ENCODE measurements around the gene GABRR2.
"Not testable (repeated sequence)": the region's sequence is repeated elsewhere in the genome, so short reads cannot be mapped to it uniquely, and the experiment has no call there.

The GABRR2 gene

DNA sequence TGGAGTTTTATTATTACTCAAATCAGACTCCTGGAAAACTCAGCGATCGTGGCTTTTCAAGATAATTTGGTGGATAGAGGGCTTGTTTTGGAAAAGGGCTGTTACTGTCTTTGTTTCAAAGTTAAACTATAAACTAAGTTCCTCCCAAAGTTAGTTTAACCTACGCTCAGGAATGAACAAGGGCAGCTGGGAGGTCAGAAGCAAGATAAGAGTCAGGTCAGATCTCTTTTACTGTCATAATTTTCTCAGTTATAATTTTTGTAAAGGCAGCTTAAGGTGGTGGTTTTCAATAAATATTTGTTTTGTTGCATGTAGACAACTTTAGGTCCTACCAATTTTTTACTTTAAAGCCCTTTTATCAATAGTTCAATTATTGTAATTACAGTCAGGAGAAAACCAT, 9.2 kb upstream of the GABRR2 start:
- DNase-seq (ENCODE audit: low spot score): no peak

DNA sequence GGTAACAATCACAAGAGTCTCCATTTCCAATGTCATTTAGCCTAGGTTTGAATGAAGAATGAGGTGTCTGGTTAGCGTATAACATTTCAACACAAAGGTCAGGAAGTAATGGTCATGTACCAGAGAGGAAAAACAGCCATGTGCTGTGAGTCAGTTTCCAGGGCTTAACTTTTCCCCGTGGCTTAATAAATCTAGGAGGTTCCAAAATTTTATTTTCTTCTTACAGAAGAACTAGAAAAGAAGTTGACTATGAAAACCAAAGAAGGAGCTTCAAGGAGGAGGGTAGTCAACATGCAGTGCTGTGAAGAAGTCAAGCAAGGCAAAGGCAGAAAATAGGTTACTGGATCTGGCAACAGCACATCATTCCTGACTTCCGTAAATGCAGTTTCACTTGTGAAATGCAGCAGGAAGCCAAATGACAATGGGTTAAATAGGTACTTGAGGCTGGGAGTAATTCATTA, 8.4 kb upstream of the GABRR2 start:
- no peak for DNase-seq (ENCODE audit: low spot score)

DNA sequence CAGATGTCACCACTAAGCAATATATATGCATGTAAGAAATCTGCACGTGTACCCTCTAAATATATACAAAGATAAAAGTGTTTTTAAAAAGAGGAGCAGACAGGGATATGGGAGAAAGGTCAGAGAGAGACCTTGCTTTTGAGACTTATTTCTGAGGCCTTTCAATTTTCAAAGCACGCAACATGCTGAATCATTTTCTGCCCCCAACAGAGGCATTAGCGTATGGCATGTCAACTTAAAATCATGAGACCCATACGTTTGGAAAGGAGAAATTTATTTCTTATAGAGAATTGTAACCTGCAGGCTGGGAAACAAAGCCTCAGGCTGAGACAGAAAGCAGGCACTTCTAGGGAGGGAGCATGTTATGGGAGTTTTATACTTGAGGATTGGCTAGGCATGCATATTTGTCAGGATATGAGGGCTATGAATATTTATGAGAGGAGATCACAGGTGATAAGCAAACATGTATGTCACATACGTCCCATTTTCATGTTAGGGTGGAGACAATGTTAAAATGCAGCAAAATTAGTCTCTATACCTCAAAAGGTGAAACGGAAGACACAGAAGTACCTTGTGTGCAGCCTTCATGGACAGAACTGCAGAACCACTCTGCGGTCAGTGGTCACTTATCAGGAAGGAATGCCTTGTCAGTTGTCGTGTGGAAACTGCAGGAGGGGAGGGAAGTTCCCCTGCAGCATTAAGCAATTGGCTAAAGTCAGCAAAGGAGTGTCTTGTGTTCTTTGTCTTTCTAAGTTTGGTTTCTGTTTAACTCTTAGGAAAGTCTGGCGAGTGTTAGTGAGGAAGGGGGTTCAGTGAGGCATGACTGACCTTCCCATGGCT, 6.3 kb upstream of the GABRR2 start:
- no peak for DNase-seq (ENCODE audit: low spot score)

DNA sequence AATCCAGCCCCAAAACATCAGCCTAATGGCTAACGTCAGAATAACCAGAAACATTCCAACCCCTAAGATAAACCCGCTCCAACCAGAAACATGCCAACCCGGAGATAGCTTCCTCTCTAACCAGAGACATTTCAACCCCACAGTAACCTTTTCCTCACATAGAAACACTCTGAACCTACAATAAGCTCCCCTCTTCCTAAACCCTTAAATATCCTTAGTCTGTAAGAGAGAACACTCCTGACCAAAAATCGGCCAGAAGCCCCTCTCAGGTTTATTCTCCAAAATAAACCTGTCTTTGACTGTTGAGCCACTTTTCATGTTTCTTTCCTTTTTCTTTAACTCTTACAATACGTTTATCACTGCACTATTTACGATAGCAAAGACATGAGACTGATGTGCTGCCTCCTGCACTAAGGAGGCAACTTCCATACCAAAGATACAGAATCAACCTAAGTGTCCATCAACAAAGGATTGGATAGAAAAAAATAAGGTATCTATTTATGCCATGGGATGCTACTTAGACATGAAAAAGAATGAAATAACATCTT, 5.0 kb upstream of the GABRR2 start:
- no peak for DNase-seq (ENCODE audit: low spot score)

DNA sequence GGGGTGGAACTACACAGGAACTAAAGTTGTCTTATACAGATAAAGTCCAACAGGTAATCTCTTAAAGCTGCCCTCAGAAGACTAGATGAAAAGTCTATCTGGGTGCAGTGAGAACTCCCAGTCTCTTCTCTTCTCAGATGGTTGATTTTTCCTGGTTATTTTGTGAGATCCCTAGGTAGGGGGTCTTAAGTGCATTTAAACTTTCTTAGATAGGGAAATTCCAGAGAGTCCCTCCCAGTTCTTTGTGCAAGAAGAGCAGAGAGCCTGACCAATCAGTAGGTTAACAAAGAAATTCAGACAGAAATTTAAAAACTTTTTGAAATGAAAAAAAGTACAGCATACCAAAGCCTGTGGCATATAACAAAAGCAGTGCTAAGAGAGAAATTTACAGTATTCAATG, 2.0 kb upstream of the GABRR2 start:
- no peak for DNase-seq (ENCODE audit: low spot score)

DNA sequence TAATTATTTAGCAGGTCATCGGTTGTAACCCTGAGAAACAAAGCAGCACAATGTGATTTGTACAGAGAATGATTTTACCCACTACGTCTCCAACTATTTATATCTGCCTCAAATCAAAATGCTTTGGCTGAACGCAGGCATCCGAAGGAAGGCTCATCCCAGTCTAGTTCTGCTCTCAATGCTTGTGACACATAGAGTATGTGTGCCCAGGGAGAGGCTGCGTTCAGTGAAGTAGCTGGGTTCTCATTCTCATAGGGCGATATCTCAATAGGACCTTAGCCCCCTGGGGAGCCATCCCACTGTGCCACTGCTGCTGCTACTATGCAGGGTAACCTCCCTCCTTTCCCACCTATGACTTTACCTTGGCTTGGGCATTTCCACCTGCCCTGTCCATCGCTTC, 407 bp downstream of the GABRR2 start:
- no peak for DNase-seq (ENCODE audit: low spot score)

DNA sequence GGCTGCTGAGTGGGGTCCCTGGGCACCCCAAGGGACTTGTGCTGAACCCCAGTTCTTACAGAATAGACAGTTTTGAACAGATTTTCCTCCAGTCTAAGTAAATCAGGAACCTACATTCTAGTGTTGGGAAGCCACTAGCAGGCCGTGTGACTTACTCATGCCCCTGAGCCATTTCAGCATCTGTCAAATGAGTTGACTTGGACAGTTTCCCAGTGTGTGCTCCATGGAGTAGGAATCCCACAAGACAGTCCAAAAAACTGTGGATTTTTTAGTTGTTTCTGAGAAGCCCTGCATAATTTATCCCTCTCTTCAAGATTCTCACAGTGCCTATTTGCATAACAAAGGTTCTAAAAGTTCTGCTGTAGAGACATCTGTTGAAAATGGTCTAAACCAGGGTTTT, 2.1 kb downstream of the GABRR2 start:
- no peak for DNase-seq (ENCODE audit: low spot score)

DNA sequence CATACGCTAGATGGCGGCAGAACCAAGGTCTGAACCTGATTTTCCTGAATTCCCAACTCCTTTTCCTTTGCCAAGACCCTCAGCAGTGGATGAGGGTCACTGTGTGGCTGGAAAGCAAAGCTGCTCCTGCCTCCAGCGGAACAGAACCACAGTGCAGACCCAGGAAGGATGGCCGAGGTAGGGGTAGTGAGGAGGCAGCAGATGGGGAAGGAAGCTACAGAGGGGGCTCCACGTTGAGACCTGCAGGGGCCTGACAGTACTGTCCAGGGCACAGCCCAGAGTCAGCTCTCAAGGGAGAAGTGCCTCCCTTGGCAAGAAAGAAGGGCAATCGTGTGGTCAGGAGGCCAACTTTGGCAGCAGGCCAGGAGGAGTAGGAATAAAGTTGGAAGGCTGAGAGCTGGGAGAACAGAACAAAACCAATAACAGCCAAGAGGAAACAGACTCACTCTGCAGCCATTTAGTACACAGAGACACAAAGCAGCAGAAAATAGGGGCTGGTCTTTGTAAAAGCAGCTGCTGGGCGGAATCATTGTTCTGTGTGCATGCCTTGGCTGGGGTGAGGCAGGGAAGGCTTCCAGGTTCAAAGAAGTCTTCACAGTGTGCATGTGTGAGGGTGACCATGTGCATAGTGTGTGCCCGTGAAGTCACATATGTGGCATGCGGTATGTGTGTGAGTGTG, 3.1 kb downstream of the GABRR2 start:
- no peak for DNase-seq (ENCODE audit: low spot score)

DNA sequence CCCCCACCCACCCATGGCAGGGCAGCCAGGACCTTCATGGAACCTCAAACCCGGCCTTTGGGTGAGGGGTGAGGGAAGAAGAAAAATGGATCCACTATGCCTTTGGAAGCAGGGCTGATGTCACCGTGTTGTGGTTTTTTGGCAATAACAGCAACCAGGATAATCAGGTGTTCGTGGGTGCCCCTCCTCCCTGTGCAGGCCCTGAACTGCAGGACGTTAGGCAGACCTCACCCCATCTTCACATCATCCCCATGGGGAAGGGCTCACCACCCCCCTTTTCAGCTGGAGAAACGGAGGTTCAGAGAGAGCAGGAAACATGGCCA, 3.6 kb downstream of the GABRR2 start:
- DNase-seq (ENCODE audit: low spot score): no peak

DNA sequence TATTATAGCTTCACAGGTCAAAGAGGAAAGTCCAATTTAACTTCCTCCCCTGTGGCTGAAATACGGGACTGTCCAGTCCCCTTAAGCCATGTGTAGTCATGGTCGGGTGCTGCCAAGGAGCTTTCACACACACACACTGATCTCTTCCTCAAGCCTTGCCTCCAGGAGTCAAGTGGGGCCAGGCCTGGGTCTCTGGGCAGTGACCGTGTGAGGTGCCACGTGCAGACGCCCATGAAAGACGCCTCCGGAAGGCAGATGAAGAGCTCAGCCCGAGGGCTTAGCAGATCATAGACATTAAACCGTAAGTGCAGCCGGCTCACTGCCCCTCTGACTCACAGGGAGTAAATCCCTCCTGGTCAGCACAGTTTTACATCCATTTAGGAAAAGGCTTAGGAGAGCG, 4.2 kb downstream of the GABRR2 start:
- no peak for DNase-seq (ENCODE audit: low spot score)

DNA sequence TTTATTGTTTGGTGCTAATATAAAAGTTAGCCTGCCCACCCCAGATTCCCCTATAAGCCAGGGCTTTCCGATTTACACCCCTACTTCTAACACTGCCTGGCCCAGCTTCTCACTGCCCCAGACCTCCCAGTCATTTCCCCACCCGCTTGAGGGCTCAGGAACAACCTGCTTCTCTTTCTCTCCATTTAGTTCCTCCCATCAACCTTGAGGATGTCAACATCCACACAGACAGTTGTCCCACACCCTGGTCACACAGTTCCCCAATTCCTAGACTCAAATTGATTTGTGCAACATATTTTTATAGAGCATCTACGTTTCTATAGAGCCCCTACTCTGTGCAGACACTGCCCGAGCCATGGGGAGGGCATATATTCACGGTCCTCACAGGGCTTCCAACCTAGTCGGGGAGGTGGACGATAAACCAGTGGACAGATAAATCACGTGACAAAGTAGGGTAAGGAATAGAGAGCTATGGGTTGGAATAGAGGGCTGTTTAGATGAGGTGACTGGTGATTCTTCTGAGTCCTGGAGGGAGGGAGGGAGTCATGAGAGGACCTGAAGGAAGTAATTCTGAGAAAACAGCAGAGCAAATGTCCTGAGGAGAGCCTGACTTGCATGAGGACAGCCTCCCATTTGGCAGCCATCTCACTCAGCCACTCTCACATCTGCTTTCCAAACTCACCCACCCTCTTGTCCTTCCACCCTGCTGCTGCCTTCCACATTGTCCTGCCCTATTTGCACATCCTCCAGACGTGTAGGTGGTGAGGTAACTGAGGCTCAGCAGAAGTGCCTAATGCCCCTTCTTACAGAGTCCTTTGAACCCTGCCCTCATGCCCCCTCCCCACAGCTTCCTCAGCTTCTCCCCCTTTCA, 6.3 kb downstream of the GABRR2 start:
- DNase-seq (ENCODE audit: low spot score): no peak

DNA sequence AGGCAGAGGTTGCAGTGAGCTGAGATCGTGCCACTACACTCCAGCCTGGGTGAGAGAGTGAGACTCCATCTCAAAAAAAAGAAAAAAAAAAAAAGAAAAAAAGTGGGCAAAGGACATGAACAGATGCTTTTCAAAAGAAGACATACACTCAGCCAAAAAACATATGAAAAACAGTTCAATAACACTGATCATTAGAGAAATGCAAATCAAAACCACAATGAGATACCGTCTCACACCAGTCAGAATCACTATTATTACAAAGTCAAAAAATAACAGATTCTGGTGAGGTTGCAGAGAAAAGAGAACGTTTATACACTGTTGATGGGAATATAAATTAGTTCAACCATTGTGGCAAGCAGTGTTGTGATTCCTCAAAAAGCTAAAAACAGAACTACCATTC, 10.6 kb downstream of the GABRR2 start:
- not testable (repeated sequence) for DNase-seq (ENCODE audit: low spot score)

DNA sequence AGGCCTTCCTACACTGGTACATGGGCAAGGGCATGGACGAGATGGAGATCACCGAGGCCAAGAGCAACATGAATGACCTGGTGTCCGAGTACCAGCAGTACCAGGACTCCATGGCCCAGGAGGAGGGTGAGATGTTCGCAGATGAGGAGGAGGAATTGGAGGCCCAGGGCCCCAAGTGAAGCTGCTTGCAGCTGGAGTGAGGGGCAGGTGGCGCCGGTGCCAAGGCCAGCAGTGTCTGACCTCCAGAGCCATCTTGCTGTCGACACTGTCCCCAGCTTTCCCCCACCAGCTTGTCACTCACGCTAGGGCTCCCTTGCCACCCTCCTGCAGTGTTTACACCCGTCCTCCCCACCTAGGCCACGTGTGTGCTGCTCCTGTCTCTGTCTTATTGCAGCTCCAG, 12.2 kb downstream of the GABRR2 start:
- DNase-seq (ENCODE audit: low spot score): no peak

DNA sequence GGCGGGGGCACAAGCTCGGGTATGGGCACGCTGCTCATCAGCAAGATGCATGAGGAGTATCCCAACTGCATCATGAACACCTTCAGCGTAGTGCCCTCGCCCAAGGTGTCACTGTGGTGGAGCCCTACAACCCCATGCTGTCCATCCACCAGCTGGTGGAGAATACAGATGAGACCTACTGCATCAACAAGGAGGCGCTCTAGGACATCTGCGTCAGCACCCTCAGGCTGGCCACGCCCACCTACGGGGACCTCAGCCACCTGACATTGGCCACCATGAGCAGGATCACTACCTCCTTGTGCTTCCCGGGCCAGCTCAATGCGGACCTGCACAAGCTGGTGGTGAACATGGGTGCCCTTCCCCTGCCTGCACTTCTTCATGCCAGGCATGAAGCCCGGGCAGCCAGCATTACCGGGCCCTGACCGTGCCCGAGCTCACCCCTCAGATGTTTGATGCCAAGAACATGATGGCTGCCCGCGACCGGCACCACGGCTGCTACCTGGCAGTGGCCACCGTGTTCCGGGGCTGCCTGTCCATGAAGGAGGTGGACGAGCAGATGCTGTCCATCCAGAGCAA, 12.8 kb downstream of the GABRR2 start:
- no peak for DNase-seq (ENCODE audit: low spot score)

DNA sequence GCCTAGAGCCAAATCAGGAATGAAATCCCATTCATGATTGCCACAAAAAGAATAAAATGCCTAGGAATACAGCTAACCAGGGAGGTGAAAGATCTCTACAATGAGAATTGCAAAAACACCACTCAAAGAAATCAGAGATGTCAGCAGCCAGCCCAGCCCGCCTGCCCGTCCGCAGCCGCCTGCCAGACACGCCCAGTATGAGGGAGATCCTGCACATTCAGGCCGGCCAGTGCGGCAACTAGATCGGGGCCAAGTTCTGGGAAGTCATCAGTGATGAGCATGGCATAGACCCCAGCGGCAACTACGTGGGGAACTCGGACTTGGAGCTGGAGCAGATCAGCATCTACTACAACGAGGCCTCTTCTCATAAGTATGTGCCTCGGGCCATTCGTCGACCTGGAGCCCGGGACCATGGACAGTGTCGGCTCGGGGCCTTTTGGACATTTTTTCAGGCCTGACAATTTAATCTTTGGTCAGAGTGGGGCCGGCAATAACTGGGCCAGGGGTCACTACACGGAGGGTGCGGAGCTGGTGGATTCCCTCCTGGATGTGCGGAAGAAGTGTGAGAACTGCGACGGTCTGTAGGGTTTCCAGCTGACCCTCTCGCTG, 13.4 kb downstream of the GABRR2 start:
- no peak for DNase-seq (ENCODE audit: low spot score)

DNA sequence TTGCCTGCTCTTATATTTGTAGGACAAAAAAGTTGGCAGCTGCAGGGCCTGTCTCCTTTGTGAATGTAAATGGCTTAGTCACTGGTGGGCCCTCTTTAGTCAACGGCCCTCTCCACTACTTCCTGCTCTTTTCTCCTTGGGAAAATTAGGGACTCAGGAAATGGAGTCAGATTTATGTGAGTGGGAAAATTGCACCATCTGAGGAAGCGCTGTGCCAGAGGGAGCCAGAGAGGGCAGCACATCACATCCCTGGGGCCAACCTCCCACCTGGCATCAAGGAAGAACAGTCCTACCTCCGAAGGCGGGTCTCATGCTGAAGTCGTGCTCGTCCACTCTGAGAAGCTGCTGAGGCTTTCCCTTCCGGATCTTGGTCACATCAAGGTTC, 15.6 kb downstream of the GABRR2 start:
- no peak for DNase-seq (ENCODE audit: low spot score)

DNA sequence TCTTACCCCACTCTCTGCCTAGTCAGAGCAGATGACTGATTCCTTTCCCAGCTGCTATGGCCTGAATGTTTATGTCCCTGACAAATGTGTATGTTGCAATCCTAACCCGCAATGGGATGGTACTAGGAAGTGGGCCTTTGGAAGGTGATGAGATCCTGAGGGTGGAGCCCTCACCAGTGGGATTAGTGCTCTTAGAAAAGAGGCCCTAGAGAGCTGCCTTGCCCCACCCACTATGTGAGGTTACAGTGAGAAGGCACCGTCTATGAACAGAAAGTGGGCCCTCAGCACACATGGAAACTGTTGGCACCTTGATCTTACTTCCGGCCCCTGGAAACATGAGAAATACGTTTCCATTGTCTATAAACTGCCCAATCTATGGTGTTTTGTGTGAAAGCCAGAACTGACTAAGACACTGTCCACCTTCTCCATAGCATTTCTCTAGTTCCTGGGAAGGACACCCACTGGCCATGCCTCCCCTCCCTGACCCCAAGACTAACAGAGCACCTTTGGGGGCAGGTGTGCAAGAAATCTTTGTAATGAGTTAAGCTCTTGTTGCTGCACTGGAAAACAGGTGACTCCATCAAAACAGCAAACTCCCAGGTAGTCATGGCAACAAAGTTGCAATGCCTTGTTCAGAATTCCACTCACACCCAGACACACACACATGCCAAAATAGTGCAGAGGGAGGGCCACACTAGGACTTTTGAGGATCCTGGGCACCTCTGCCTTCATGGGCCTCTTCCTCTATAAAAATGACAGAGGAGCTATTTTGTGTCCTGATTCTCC, 16.2 kb downstream of the GABRR2 start:
- no peak for DNase-seq (ENCODE audit: low spot score)

DNA sequence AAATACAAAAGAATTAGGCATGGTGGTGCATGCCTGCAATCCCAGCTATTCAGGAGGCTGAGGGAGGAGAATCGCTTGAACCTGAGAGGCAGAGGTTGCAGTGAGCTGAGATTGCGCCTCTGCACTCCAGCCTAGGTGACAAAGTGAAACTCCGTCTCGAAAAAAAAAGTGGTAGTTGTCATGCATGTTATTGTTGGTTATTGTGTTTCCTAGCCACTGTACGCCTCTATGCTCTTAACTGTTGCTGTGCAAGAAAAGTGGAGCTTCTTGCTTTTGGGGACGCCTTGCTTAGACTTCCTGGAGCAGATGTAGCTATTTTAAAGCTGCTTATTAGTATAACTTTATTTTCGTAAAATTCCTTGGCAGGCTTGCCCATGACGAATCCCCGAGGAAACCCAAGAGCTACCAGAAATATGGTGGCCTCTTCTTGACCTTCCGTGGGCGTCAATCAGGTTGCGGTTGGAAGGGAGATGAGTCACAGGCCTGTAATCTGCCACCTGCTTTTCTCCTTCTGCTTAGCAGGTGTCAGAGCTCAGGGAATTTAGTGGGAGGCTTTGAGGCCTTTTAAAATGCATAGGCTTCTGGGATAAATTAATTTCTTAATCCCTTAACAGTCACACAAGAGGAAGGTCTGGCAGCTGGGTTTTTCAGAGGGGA, 17.3 kb downstream of the GABRR2 start:
- no peak for DNase-seq (ENCODE audit: low spot score)

DNA sequence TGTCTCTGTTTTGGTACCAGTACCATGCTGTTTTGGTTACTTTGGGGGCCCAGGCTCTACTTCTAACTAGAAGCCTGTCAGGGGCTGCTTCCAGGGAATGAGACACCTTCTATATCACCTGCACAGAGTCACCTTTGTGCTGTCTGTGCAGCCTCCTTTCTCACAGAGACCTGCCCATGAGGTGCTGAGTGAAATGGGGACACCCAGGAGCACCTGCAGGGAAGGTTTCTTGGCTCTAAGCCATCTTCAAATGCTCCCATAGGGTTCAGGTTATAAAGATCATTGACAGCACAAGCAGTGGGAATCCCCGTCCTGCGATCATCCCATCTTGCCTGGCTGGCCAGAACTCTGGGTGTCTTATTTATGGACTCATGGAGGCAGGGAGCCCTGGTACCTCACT, 19.1 kb downstream of the GABRR2 start:
- no peak for DNase-seq (ENCODE audit: low spot score)

DNA sequence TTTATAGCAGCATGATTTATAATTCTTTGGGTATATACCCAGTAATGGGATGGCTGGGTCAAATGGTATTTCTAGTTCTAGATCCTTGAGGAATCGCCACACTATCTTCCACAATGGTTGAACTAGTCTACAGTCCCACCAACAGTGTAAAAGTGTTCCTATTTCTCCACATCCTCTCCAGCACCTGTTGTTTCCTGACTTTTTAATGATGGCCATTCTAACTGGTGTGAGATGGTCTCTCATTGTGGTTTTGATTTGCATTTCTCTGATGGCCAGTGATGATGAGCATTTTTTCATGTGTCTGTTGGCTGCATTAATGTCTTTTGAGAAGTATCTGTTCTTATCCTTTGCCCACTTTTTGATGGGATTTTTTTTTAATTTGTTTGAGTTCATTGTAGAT, 20.0 kb downstream of the GABRR2 start:
- not testable (repeated sequence) for DNase-seq (ENCODE audit: low spot score)
